Calu3 (cell line): Measurements from ENCODE around the gene UBA52. TPM values are rescaled to one million over a fixed set of nuclear protein-coding genes. Genes with fewer than 3 reads are reported as not detected.
"Not testable (repeated sequence)": the region's sequence is repeated elsewhere in the genome, so short reads cannot be mapped to it uniquely, and the experiment has no call there.

Experiments used
- BruUV-seq: library from RNA; stranded (reverse); fragments of 400-500 nt; replicated peaks from 2 replicates; lab custom pipeline; 2021; lab: Mats Ljungman, UMichigan
- CTCF ChIA-PET: fragments of 300-600 bp; sonication (Branson Sonifier 250); formaldehyde crosslinking; loops from one replicate; lab custom pipeline; 2022; ENCODE audit warnings: antibody characterized with exemption; lab: Charles Lee
- DNase-seq: peaks from one replicate; pipeline ENCODE4 v3.0.0; 2022
- H3K27ac Mint-ChIP-seq: one replicate; pipeline ENCODE4 v1.8.0; 2022; ENCODE audit warnings: mixed read lengths; ENCODE audit not compliant: unreplicated experiment
- H3K27me3 Mint-ChIP-seq: one replicate; pipeline ENCODE4 v1.8.0; 2022; ENCODE audit warnings: mixed read lengths; ENCODE audit not compliant: unreplicated experiment
- H3K36me3 Mint-ChIP-seq: one replicate; pipeline ENCODE4 v1.8.0; 2022; ENCODE audit warnings: mild to moderate bottlenecking, moderate library complexity, mixed read lengths; ENCODE audit not compliant: insufficient read depth, unreplicated experiment
- H3K4me1 Mint-ChIP-seq: one replicate; pipeline ENCODE4 v1.8.0; 2022; ENCODE audit warnings: mild to moderate bottlenecking, low read depth, mixed read lengths; ENCODE audit not compliant: unreplicated experiment
- H3K4me3 Mint-ChIP-seq: one replicate; pipeline ENCODE4 v1.8.0; 2022; ENCODE audit warnings: mild to moderate bottlenecking, low read depth, moderate library complexity, mixed read lengths; ENCODE audit not compliant: unreplicated experiment
- H3K9me3 Mint-ChIP-seq: one replicate; pipeline ENCODE4 v1.8.0; 2022; ENCODE audit warnings: low read depth, mixed read lengths; ENCODE audit not compliant: unreplicated experiment
- intact Hi-C: fragments of 100-400 bp; cut with micrococcal nuclease; formaldehyde crosslinking; loops from one replicate; pipeline ENCODE4 v1.10.0; 2022; ENCODE audit not compliant: unreplicated experiment
- total RNA-seq: library from RNA; stranded (reverse); gene quantifications from 2 replicates; pipeline ENCODE4 v1.2.3, GENCODE V29; 2022
- TF ChIP-seq, protein P1 (sequence below): fragments of 200-600 bp; IDR thresholded peaks from one replicate; pipeline ENCODE4 v1.8.0; 2022; ENCODE audit warnings: antibody characterized with exemption; ENCODE audit not compliant: unreplicated experiment

UBA52 gene
- total RNA-seq, 1 experiment from 2014 or later, result 627 TPM

DNA sequence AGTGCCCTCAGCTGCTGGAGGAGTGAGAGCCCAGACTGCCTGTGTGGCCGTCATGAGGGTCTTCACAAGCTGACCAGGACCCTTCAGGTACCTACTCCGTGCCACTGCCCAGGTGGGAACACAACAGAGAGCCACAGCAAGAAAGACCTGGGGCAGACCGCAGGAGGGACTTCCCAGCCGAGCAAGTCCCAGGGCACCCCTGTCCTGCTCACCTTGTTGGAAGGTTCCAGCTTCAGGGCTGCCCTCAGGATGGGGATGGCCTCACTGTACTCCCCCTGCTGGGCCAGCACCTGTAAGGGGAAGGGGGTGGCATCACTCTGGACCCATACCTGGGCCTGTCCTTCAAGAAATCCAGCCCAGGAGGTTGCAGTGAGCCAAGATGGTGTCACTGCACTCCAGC, 38.6 kb upstream of the UBA52 start:
- H3K27me3 Mint-ChIP-seq, result no peaks in the 10 kb centered on the region
- intact Hi-C loops, result no loop called here
- H3K4me1 Mint-ChIP-seq, result no peaks in the 10 kb centered on the region
- CTCF ChIA-PET, result interaction anchor here (0.6 kb wide), 1 partner anchor 51 kb away, joined by 4 read pairs; no protein-coding TSS in a partner anchor
- peaks cover 12% of the 10 kb centered on the region for H3K36me3 Mint-ChIP-seq
- no TSS peak for BruUV-seq
- no peaks in the 10 kb centered on the region for H3K9me3 Mint-ChIP-seq
- no peak overlapping the region for H3K4me3 Mint-ChIP-seq
- no peak overlapping the region for H3K27ac Mint-ChIP-seq
- DNase-seq, result no peak
- TF ChIP-seq, protein P1, sequence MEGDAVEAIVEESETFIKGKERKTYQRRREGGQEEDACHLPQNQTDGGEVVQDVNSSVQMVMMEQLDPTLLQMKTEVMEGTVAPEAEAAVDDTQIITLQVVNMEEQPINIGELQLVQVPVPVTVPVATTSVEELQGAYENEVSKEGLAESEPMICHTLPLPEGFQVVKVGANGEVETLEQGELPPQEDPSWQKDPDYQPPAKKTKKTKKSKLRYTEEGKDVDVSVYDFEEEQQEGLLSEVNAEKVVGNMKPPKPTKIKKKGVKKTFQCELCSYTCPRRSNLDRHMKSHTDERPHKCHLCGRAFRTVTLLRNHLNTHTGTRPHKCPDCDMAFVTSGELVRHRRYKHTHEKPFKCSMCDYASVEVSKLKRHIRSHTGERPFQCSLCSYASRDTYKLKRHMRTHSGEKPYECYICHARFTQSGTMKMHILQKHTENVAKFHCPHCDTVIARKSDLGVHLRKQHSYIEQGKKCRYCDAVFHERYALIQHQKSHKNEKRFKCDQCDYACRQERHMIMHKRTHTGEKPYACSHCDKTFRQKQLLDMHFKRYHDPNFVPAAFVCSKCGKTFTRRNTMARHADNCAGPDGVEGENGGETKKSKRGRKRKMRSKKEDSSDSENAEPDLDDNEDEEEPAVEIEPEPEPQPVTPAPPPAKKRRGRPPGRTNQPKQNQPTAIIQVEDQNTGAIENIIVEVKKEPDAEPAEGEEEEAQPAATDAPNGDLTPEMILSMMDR, result no peak

DNA sequence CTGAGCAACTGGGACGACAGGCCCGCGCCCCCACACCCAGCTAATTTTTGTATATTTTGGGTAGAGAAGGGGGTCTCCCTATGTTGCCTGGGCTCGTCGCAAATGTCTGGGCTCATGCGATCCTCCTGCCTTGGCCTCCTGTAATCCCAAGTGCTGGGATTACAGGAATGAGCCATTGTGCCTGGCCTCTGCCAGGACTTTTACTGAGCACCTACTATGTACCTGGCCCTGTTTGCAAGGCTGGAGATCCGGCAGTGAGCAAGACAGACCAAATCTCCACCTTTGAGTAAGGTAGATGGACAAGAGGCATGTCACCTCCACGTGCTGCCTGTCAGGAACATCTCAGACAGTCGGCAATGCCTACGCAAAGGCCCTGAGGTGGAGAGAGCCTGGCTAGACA, 35.2 kb upstream of the UBA52 start:
- BruUV-seq, result no TSS peak
- Mint-ChIP-seq H3K36me3 (peaks cover 20% of the 10 kb centered on the region), H3K27me3 (no peaks in the 10 kb centered on the region), H3K9me3 (no peaks in the 10 kb centered on the region), H3K4me3 (no peak overlapping the region), H3K27ac (no peak overlapping the region), H3K4me1 (no peaks in the 10 kb centered on the region)
- CTCF ChIA-PET, result no interaction called here
- no peak for DNase-seq
- TF ChIP-seq, protein P1, result no peak
- intact Hi-C loops, result no loop called here

DNA sequence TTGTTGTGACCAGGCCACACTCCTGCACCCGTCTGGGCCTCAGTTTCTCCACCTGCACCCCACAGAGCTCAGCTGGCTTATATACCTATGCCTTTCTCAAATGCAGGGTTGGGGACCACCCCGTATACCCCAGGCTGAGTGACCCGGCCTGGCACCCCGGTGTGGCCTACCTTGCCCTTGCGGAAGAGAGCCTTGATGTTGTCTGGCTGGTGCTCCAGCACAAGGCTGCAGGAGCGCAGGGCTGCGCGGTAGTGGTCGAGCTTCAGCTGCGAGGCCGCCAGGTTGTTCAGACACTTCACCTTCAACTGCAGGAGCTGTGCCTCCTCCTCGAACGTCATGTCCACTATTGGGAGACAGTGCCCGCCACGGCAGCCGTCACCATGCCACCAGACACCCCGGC, 34.2 kb upstream of the UBA52 start:
- H3K9me3 Mint-ChIP-seq, result no peaks in the 10 kb centered on the region
- H3K27ac Mint-ChIP-seq, result no peak overlapping the region
- no peak overlapping the region for H3K4me3 Mint-ChIP-seq
- H3K36me3 Mint-ChIP-seq, result peaks cover 24% of the 10 kb centered on the region
- intact Hi-C loops, result no loop called here
- H3K4me1 Mint-ChIP-seq, result no peaks in the 10 kb centered on the region
- TF ChIP-seq, protein P1, result no peak
- no peak for DNase-seq
- H3K27me3 Mint-ChIP-seq, result no peaks in the 10 kb centered on the region
- CTCF ChIA-PET, result no interaction called here
- BruUV-seq, result no TSS peak

DNA sequence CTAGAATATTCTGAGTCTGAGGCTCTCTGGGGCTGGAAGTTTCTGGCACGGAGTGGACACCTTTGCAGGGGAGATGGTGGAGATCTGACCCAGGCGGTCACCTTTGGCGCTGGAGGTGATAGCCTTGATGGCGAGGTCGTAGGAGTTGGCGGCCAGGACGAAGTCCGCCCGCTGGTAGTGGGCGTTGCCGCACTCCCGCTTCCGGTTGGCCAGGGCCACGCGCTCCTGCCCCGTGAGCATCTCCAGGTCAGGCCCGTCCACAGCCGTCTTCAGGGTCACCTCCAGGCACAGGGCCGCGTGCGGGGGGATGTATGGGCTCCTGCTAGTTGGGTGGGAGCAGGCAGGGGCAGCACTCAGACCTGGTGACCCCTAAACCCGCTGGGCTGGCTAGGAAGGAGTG, 33.5 kb upstream of the UBA52 start:
- BruUV-seq, result no TSS peak
- H3K36me3 Mint-ChIP-seq, result peaks cover 30% of the 10 kb centered on the region
- no peaks in the 10 kb centered on the region for H3K27me3 Mint-ChIP-seq
- no peaks in the 10 kb centered on the region for H3K4me1 Mint-ChIP-seq
- H3K9me3 Mint-ChIP-seq, result no peaks in the 10 kb centered on the region
- no peak for DNase-seq
- H3K4me3 Mint-ChIP-seq, result no peak overlapping the region
- TF ChIP-seq, protein P1, result no peak
- no peak overlapping the region for H3K27ac Mint-ChIP-seq
- intact Hi-C loops, result no loop called here
- CTCF ChIA-PET, result no interaction called here

DNA sequence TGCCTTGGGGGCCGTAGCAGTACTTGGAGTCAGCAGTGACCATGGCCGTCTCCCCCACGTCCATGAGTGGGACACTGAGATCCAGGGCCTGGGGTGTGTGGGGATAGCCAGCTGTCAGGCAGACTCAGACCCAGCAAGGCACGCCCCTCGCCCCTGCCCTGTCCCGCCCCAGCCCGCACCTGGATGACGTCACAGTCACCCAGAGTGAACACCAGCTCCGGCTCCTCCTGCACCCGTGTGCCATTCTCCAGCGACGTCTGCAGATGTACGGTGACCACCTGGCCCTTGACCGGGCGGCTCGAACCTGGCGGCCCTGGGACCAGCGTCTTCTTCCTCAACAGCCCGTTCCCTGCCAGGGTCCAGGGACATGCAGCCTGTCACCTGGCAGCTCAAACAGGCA, 32.3 kb upstream of the UBA52 start:
- Mint-ChIP-seq H3K36me3 (peaks cover 39% of the 10 kb centered on the region), H3K4me1 (no peaks in the 10 kb centered on the region), H3K4me3 (no peak overlapping the region), H3K27ac (no peak overlapping the region), H3K27me3 (no peaks in the 10 kb centered on the region), H3K9me3 (no peaks in the 10 kb centered on the region)
- no peak for DNase-seq
- CTCF ChIA-PET, result no interaction called here
- TF ChIP-seq, protein P1, result no peak
- intact Hi-C loops, result no loop called here
- BruUV-seq, result no TSS peak

DNA sequence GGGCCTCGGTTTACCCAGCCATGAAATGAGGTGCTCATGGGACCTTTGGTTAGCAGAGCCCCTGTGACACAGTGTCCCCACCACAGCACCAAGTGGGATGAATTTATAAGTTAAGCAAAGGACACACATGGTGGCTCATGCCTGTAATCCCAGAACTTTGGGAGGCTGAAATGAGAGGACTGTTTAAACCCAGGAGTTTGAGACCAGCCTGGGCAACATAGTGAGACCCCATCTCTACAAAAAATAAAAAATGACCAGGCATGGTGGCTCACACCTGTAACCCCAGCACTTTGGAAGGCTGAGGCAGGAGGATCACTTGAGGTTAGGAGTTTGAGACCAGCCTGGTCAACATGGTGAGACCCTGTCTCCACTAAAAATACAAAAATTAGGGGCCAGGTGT, 31.5 kb upstream of the UBA52 start:
- peaks cover 38% of the 10 kb centered on the region for H3K36me3 Mint-ChIP-seq
- H3K27ac Mint-ChIP-seq, H3K27me3 Mint-ChIP-seq, CTCF ChIA-PET, intact Hi-C loops, H3K4me3 Mint-ChIP-seq, H3K9me3 Mint-ChIP-seq, BruUV-seq, H3K4me1 Mint-ChIP-seq, DNase-seq: not testable (repeated sequence)
